Lung (tissue), 12 donors: ENCODE results near the gene C14orf119. TPM values are rescaled to one million over a fixed set of nuclear protein-coding genes. Genes with fewer than 3 reads are reported as not detected.

Experiments used
- ATAC-seq: fragments of 200-7000 bp; cut with Tn5 transposase; one replicate; pipeline ENCODE4 v1.9.1; 2020; ENCODE audit warnings: moderate number of reproducible peaks; ENCODE audit not compliant: insufficient read depth, low FRiP score
- DNase-seq, 3 donors: peaks; one replicate each; pipeline ENCODE4 v3.0.0-alpha.2; 2013 to 2017
- H3K27ac ChIP-seq, 2 donors: one replicate each; pipeline ENCODE4 v1.5.1; 2013; ENCODE audit warnings: mild to moderate bottlenecking in 2 of 2, moderate library complexity in 2 of 2, control low read depth in 1 of 2, inconsistent platforms in 1 of 2, low read depth in 1 of 2, low read length in 1 of 2
- H3K27me3 ChIP-seq, 3 donors: one replicate each; pipeline ENCODE4 v1.5.1; 2013; ENCODE audit warnings: low read length in 2 of 3; ENCODE audit not compliant: control insufficient read depth in 3 of 3, insufficient read depth in 3 of 3
- H3K36me3 ChIP-seq, 4 donors: one replicate each; pipeline ENCODE4 v1.5.1; 2013; ENCODE audit warnings: low read length in 4 of 4, mild to moderate bottlenecking in 1 of 4, moderate library complexity in 1 of 4; ENCODE audit not compliant: control insufficient read depth in 4 of 4, insufficient read depth in 4 of 4
- H3K4me1 ChIP-seq, 5 donors: one replicate each; pipeline ENCODE4 v1.5.1; 2013; ENCODE audit warnings: low read length in 5 of 5, mild to moderate bottlenecking in 2 of 5, moderate library complexity in 1 of 5; ENCODE audit not compliant: control insufficient read depth in 5 of 5, insufficient read depth in 5 of 5
- H3K4me3 ChIP-seq: one replicate; pipeline ENCODE4 v1.5.1; 2013; ENCODE audit warnings: mild to moderate bottlenecking, control low read depth, moderate library complexity
- H3K9ac ChIP-seq, 2 donors: one replicate each; pipeline ENCODE4 v1.5.1; 2013; ENCODE audit warnings: low read length in 2 of 2, control low read depth in 1 of 2; ENCODE audit not compliant: insufficient read depth in 1 of 2
- H3K9me3 ChIP-seq, 4 donors: one replicate each; pipeline ENCODE4 v1.5.1; 2013; ENCODE audit warnings: low read length in 3 of 4, mild to moderate bottlenecking in 1 of 4, moderate library complexity in 1 of 4; ENCODE audit not compliant: control insufficient read depth in 4 of 4, insufficient read depth in 3 of 4
- WGBS, 2 donors: extraction: QIAGEN DNeasy Blood & Tissue Kit; methylation state at CpG; one replicate each; pipeline ENCODE4 v1.1.7; 2013; 5-methylcytosine and 5-hydroxymethylcytosine counted together
- polyA plus RNA-seq, 2 donors: library from polyadenylated mRNA; stranded (reverse); fragments of 200-250 nt; gene quantifications; one replicate each; pipeline ENCODE4 v1.2.1, GENCODE V29; 2013
- total RNA-seq, 2 donors: library from RNA; depleted of rRNA in 1 of 2; stranded (reverse); fragments of >200 nt in 1 of 2; gene quantifications; one replicate each; pipeline ENCODE4 v1.2.1, GENCODE V29; 2014 to 2021
- TF ChIP-seq, protein P1 (sequence below): IDR thresholded peaks from 2 replicates; pipeline ENCODE4 v1.5.1; 2012; ENCODE audit warnings: mild to moderate bottlenecking; ENCODE audit errors: control extremely low read depth, extremely low read depth
- donor health status: control.
- donor health status: control.
- donor health status: Bipolar disorder and iron deficiency.
- donor health status: healthy.
- donor health status: DM: yes; HTN: yes; CAD: no.

The C14orf119 gene
- total and polyA plus RNA-seq, 4 donors: 23.9 to 64.9 (median 41.4) TPM

DNA sequence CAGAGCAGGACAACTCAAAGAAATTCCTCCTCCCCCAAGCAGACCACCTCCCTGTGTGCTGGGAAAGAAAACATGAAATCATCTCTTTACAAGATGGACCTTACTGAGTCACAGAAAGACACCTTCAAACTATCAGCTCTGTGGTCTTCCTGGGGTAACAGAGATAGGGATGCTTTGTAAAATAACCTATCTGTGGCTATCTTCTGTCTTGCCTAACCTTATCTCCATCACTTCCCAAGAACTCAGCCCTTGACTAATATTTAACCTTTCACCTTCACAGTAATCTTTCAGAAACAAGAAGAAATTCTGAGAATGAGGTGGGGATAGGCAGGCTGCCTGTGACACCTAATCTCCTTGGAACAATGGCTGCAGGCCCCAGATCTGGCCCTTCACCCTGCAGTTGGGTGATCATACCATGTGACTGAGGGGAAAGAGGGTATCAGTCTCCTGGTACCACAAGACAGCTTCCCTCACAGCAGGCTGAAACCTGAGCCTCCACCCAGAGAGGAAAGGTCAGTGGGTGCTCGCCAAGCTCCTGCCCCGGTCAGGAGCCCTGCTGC lies 51.1 kb downstream of the C14orf119 start:
- 86 to 91% methylated on average over 2 of the region's 2 CpGs for WGBS, 2 donors
- Histone ChIP-seq H3K9me3 (no peaks in the 10 kb centered on the region), H3K36me3 (peaks cover 0 to 49% (median 20%) of the 10 kb centered on the region in 4 donors), H3K9ac (no peak overlapping the region), H3K27ac (peak overlapping the region in 1 of 2 donors; percentile 71), H3K27me3 (no peaks in the 10 kb centered on the region), H3K4me3 (no peak overlapping the region), H3K4me1 (peaks cover 0 to 6% (median 5%) of the 10 kb centered on the region in 5 donors)
- TF ChIP-seq, protein P1, sequence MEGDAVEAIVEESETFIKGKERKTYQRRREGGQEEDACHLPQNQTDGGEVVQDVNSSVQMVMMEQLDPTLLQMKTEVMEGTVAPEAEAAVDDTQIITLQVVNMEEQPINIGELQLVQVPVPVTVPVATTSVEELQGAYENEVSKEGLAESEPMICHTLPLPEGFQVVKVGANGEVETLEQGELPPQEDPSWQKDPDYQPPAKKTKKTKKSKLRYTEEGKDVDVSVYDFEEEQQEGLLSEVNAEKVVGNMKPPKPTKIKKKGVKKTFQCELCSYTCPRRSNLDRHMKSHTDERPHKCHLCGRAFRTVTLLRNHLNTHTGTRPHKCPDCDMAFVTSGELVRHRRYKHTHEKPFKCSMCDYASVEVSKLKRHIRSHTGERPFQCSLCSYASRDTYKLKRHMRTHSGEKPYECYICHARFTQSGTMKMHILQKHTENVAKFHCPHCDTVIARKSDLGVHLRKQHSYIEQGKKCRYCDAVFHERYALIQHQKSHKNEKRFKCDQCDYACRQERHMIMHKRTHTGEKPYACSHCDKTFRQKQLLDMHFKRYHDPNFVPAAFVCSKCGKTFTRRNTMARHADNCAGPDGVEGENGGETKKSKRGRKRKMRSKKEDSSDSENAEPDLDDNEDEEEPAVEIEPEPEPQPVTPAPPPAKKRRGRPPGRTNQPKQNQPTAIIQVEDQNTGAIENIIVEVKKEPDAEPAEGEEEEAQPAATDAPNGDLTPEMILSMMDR: no peak
- ATAC-seq (no peak), DNase-seq (no peak)

DNA sequence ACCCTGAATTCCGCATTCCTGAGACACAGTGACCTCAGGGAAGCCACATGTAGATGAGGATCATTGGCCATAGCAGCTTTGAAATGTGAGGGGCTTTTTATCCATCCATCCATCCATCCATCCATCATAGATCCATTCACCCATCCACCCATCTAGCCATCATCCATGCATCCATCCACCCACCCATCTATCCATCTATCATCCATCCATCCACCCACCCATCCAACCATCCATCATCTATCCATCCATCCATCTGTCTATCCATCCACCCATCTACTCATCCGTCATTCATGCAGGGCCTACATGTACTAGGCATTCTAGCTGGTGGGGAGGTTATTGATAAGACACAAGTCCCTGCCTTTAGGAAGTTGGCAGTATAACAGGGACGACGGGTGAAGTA lies 51.7 kb downstream of the C14orf119 start:
- Histone ChIP-seq H3K27ac (peak overlapping the region in 1 of 2 donors; percentile 71), H3K9ac (no peak overlapping the region), H3K4me3 (no peak overlapping the region), H3K9me3 (no peaks in the 10 kb centered on the region), H3K4me1 (peaks cover 0 to 6% (median 5%) of the 10 kb centered on the region in 5 donors), H3K36me3 (peaks cover 0 to 49% (median 20%) of the 10 kb centered on the region in 4 donors), H3K27me3 (no peaks in the 10 kb centered on the region)
- DNase-seq (no peak), ATAC-seq (no peak)
- WGBS, 2 donors: 93 to 95% methylated on average over 4 of the region's 4 CpGs
- TF ChIP-seq, protein P1: no peak

DNA sequence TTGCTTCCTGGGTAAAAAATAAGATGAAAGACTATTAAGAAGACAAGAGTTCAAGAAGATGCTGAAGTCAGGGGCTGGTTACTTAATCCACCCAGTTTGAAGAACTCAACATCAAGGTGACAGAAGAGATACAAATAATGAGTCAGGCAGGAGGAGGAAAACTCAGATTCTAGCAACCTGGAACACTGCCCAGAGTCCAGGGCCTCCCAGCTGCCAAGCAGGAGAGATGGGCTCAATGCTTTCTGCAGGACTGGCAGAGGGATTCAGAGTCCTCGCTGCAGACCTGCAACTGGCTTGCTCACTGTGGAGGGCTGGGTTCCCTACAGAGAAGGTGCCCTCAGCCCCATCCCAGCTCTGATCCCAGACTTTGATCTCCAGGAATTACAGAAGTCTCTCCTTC lies 52.4 kb downstream of the C14orf119 start:
- H3K27me3 ChIP-seq: no peaks in the 10 kb centered on the region
- H3K9me3 ChIP-seq: no peaks in the 10 kb centered on the region
- peaks cover 0 to 6% (median 2%) of the 10 kb centered on the region in 5 donors for H3K4me1 ChIP-seq
- ATAC-seq (no peak), DNase-seq (no peak)
- 75 to 80% methylated on average over 1 of the region's 1 CpG for WGBS, 2 donors
- peaks cover 0 to 47% (median 18%) of the 10 kb centered on the region in 4 donors for H3K36me3 ChIP-seq
- no peak overlapping the region for H3K4me3 ChIP-seq
- TF ChIP-seq, protein P1: no peak
- H3K9ac ChIP-seq: no peak overlapping the region
- peak overlapping the region in 1 of 2 donors; percentile 28 for H3K27ac ChIP-seq
